Transverse colon (tissue), 4 donors: Measurements from ENCODE around the gene VAV2. TPM values are rescaled to one million over a fixed set of nuclear protein-coding genes. Genes with fewer than 3 reads are reported as not detected.

Experiments
- DNase-seq: peaks from one replicate; pipeline ENCODE4 v3.0.0-alpha.2; 2019
- H3K27ac ChIP-seq, 4 donors: fragments of 200-600 bp; sonication (generic); 2 replicates each; pipeline ENCODE4 v1.5.1; 2016 to 2018; ENCODE audit warnings: inconsistent platforms in 4 of 4
- H3K27me3 ChIP-seq: fragments of 200-600 bp; sonication (generic); 2 replicates; pipeline ENCODE4 v1.5.1; 2017; ENCODE audit warnings: inconsistent platforms
- H3K36me3 ChIP-seq, 4 donors: fragments of 200-600 bp; sonication (generic); 2 replicates each; pipeline ENCODE4 v1.5.1; 2017 to 2019; ENCODE audit warnings: inconsistent platforms in 4 of 4
- H3K4me1 ChIP-seq, 4 donors: fragments of 200-600 bp; sonication (generic); 2 replicates each; pipeline ENCODE4 v1.5.1; 2017 to 2020; ENCODE audit warnings: inconsistent platforms in 4 of 4
- H3K4me3 ChIP-seq, 4 donors: fragments of 200-600 bp; sonication (generic); 1 replicate in 1 of 4; 2 replicates in 3 of 4; pipeline versions ENCODE4 v1.5.1 to v1.6.1; 2017 to 2019; ENCODE audit warnings: inconsistent platforms in 4 of 4
- H3K9me3 ChIP-seq, 2 donors: fragments of 200-600 bp; sonication (generic); 2 replicates each; pipeline ENCODE4 v1.5.1; 2017 to 2019; ENCODE audit warnings: inconsistent platforms in 2 of 2
- CTCF ChIP-seq, 5 experiments: fragments of 200-600 bp in 3 of 5; fragments of 450-650 bp in 2 of 5; sonication (generic) in 3 of 5; IDR thresholded peaks; 1 replicate in 2 of 5; 2 replicates in 3 of 5; pipeline ENCODE4 v1.5.1; 2016 to 2017; ENCODE audit warnings: antibody characterized with exemption in 5 of 5, inconsistent platforms in 3 of 5, mild to moderate bottlenecking in 2 of 5, moderate library complexity in 1 of 5
- EP300 ChIP-seq: sonication (generic); formaldehyde crosslinking; IDR thresholded peaks from one replicate; pipeline ENCODE4 v1.6.1; 2017; ENCODE audit warnings: antibody characterized with exemption, low read depth
- POLR2A ChIP-seq: fragments of 450-650 bp; IDR thresholded peaks from one replicate; pipeline ENCODE4 v1.6.1; 2016; ENCODE audit warnings: antibody characterized with exemption, mild to moderate bottlenecking, moderate library complexity
- POLR2AphosphoS5 ChIP-seq, 3 donors: sonication (generic); formaldehyde crosslinking; IDR thresholded peaks; one replicate each; pipeline ENCODE4 v1.6.1; 2016; ENCODE audit warnings: antibody characterized with exemption in 3 of 3
- WGBS, 2 donors: methylation state at CpG; one replicate each; pipeline ENCODE4 v1.1.5; 2018; ENCODE audit warnings: low coverage in 1 of 2; 5-methylcytosine and 5-hydroxymethylcytosine counted together
- in situ Hi-C, 4 donors: fragments of 200-750 bp; cut with MboI; loops; one replicate each; pipeline versions ENCODE4 v1.15.0 to v1.15.1; 2017; ENCODE audit warnings: low sequenced_read_pairs in 3 of 4, low pct_ligation_motif_present in 1 of 4, low pct_unique_long_range_greater_than_20kb in 1 of 4
- intact Hi-C: fragments of 100-400 bp; cut with DNase I; formaldehyde crosslinking; loops from one replicate; pipeline ENCODE4 v1.15.1; 2023; ENCODE audit warnings: low total_unique reads
- total RNA-seq, 4 donors: library from RNA; depleted of rRNA; stranded (reverse); fragments of >200 nt; gene quantifications; one replicate each; pipeline ENCODE4 v1.1.0, GENCODE V29; 2016

VAV2 gene
- total RNA-seq, 4 donors from 2014 or later: 8.2 to 52.4 (median 24.5) TPM

- intact Hi-C loops (no loop called here), in situ Hi-C loops (no loop called here)
- DNase-seq: no peak
- H3K27ac ChIP-seq: no peak overlapping the region
- H3K9me3 ChIP-seq: no peaks in the 10 kb centered on the region
- peaks cover 0 to 35% (median 10%) of the 10 kb centered on the region in 4 donors for H3K36me3 ChIP-seq
- H3K4me3 ChIP-seq: no peak overlapping the region
- WGBS, 2 donors: 92 to 94% methylated on average over 2 to 20 of the region's 20 CpGs
- H3K27me3 ChIP-seq: no peaks in the 10 kb centered on the region
- peaks cover 0 to 5% (median 1%) of the 10 kb centered on the region in 4 donors for H3K4me1 ChIP-seq
- TF ChIP-seq EP300 (no peak), POLR2A (no peak), POLR2AphosphoS5 (IDR thresholded peaks at IDR 0.05) (no peak), CTCF (IDR thresholded peaks at IDR 0.05) (no peak)
Measured at GRCh38 chr9:134039386-134040175, 47.5 kb upstream of the VAV2 start.

GRCh38 chr9:134037641-134038040 lies 45.5 kb upstream of the VAV2 start:
- in situ Hi-C loops (no loop called here), intact Hi-C loops (no loop called here)
- TF ChIP-seq POLR2AphosphoS5 (IDR thresholded peaks at IDR 0.05): no peak
- TF ChIP-seq CTCF (IDR thresholded peaks at IDR 0.05): no peak
- no peak for TF ChIP-seq POLR2A
- no peak for TF ChIP-seq EP300
- H3K4me3 ChIP-seq: no peak overlapping the region
- no peak for DNase-seq
- H3K36me3 ChIP-seq: peaks cover 0 to 52% (median 15%) of the 10 kb centered on the region in 4 donors
- 96 to 97% methylated on average over 2 of the region's 2 CpGs for WGBS, 2 donors
- no peaks in the 10 kb centered on the region for H3K9me3 ChIP-seq
- H3K27ac ChIP-seq: no peak overlapping the region
- no peaks in the 10 kb centered on the region for H3K27me3 ChIP-seq
- H3K4me1 ChIP-seq: peaks cover 0 to 5% (median 1%) of the 10 kb centered on the region in 4 donors

- intact Hi-C loops (no loop called here), in situ Hi-C loops (no loop called here)
- no peaks in the 10 kb centered on the region for H3K27me3 ChIP-seq
- H3K4me1 ChIP-seq: peaks cover 0 to 5% (median 1%) of the 10 kb centered on the region in 4 donors
- H3K27ac ChIP-seq: no peak overlapping the region
- TF ChIP-seq CTCF (IDR thresholded peaks at IDR 0.05): no peak
- no peak for TF ChIP-seq POLR2AphosphoS5 (IDR thresholded peaks at IDR 0.05)
- no peak for TF ChIP-seq POLR2A
- TF ChIP-seq EP300: no peak
- WGBS, 2 donors: 96% methylated on average over 16 of the region's 16 CpGs; no CpG with 5 or more reads in 1 of the 2 donors
- H3K36me3 ChIP-seq: peaks cover 0 to 55% (median 19%) of the 10 kb centered on the region in 4 donors
- no peak overlapping the region for H3K4me3 ChIP-seq
- DNase-seq: no peak
- no peaks in the 10 kb centered on the region for H3K9me3 ChIP-seq
Measured at GRCh38 chr9:134036130-134036529, 44.0 kb upstream of the VAV2 start.

GRCh38 chr9:134035041-134036039 lies 43.2 kb upstream of the VAV2 start:
- TF ChIP-seq CTCF (IDR thresholded peaks at IDR 0.05): no peak
- no peak for TF ChIP-seq EP300
- TF ChIP-seq POLR2A: no peak
- TF ChIP-seq POLR2AphosphoS5 (IDR thresholded peaks at IDR 0.05): no peak
- H3K4me3 ChIP-seq: no peak overlapping the region
- intact Hi-C loops: no loop called here
- H3K4me1 ChIP-seq: no peaks in the 10 kb centered on the region
- in situ Hi-C loops: no loop called here
- H3K9me3 ChIP-seq: no peaks in the 10 kb centered on the region
- H3K27ac ChIP-seq: no peak overlapping the region
- no peak for DNase-seq
- H3K27me3 ChIP-seq: no peaks in the 10 kb centered on the region
- WGBS, 2 donors: 96% methylated on average over 23 of the region's 28 CpGs; no CpG with 5 or more reads in 1 of the 2 donors
- H3K36me3 ChIP-seq: peaks cover 0 to 54% (median 19%) of the 10 kb centered on the region in 4 donors
